Panc1 (cell line): ENCODE results near the gene WNK3. TPM values are rescaled to one million over a fixed set of nuclear protein-coding genes. Genes with fewer than 3 reads are reported as not detected.

Experiments
- ATAC-seq: fragments of 200-7000 bp; cut with Tn5 transposase; 2 replicates; pipeline ENCODE4 v1.9.1; 2020; ENCODE audit warnings: mild to moderate bottlenecking, moderate library complexity
- BruUV-seq: library from RNA; stranded (reverse); fragments of 400-500 nt; replicated peaks from 2 replicates; lab custom pipeline; 2021; lab: Mats Ljungman, UMichigan
- CTCF ChIA-PET: fragments of 300-600 bp; sonication (Branson Sonifier 250); formaldehyde crosslinking; loops from one replicate; lab custom pipeline; 2022; ENCODE audit warnings: antibody characterized with exemption; lab: Charles Lee
- POLR2A ChIA-PET: fragments of 300-600 bp; sonication (Branson Sonifier 250); formaldehyde crosslinking; loops from one replicate; lab custom pipeline; 2022; ENCODE audit warnings: antibody characterized with exemption; lab: Charles Lee
- DNase-seq: peaks from one replicate; pipeline ENCODE4 v3.0.0-alpha.2; 2010; ENCODE audit warnings: low read depth, low spot score
- H3K27ac ChIP-seq: 2 replicates; pipeline ENCODE4 v1.5.1; 2011; ENCODE audit warnings: mild to moderate bottlenecking, low read length, inconsistent platforms
- H3K27me3 ChIP-seq: fragments of 200-500 bp; sonication (Bioruptor generic); 2 replicates; pipeline ENCODE4 v1.6.0; 2014; ENCODE audit warnings: low read length, inconsistent platforms; ENCODE audit not compliant: control insufficient read depth, insufficient read depth
- H3K36me3 ChIP-seq: fragments of 200-500 bp; sonication (Bioruptor generic); 2 replicates; pipeline ENCODE4 v1.5.1; 2014; ENCODE audit warnings: inconsistent platforms, mild to moderate bottlenecking, low read length, moderate library complexity; ENCODE audit not compliant: control insufficient read depth, insufficient read depth
- H3K4me1 ChIP-seq: 2 replicates; pipeline ENCODE4 v1.5.1; 2011; ENCODE audit warnings: inconsistent platforms, mild to moderate bottlenecking, low read length, moderate library complexity; ENCODE audit not compliant: control insufficient read depth, insufficient read depth
- H3K4me3 ChIP-seq, 2 experiments: 2 replicates each; pipeline ENCODE4 v1.5.1; 2011 to 2012; ENCODE audit warnings: low read depth in 2 of 2, low read length in 2 of 2, mild to moderate bottlenecking in 2 of 2, inconsistent platforms in 1 of 2, moderate library complexity in 1 of 2
- H3K9me3 ChIP-seq: fragments of 200-500 bp; sonication (Bioruptor generic); 2 replicates; pipeline ENCODE4 v1.5.1; 2014; ENCODE audit warnings: low read depth, mild to moderate bottlenecking, inconsistent platforms, low read length, moderate library complexity; ENCODE audit not compliant: control insufficient read depth, insufficient read depth
- CTCF ChIP-seq: fragments of 450-650 bp; IDR thresholded peaks from 2 replicates; pipeline ENCODE4 v1.5.1; 2017; ENCODE audit warnings: mild to moderate bottlenecking
- POLR2AphosphoS5 ChIP-seq: IDR thresholded peaks from 2 replicates; pipeline ENCODE4 v1.6.1; 2012; ENCODE audit warnings: mild to moderate bottlenecking, low read depth, low read length, moderate library complexity
- REST ChIP-seq, 2 experiments: IDR thresholded peaks; 2 replicates each; pipeline ENCODE4 v1.6.1; 2011 to 2012; ENCODE audit warnings: low read depth in 2 of 2, control low read depth in 1 of 2, low read length in 1 of 2, mild to moderate bottlenecking in 1 of 2, moderate library complexity in 1 of 2; ENCODE audit not compliant: insufficient read depth in 1 of 2
- SIN3A ChIP-seq: IDR thresholded peaks from 2 replicates; pipeline ENCODE4 v1.6.1; 2012; ENCODE audit warnings: low read depth, mild to moderate bottlenecking, low read length, moderate library complexity, borderline replicate concordance; ENCODE audit not compliant: insufficient read depth
- TCF7L2 ChIP-seq: IDR thresholded peaks from 2 replicates; pipeline ENCODE4 v1.6.1; 2011; ENCODE audit warnings: mild to moderate bottlenecking, low read depth, low read length, inconsistent platforms
- in situ Hi-C: cut with HindIII; loops from 2 replicates; pipeline ENCODE4 v1.10.0; 2016; ENCODE audit warnings: low sequenced_read_pairs, low pct_unique_long_range_greater_than_20kb
- intact Hi-C: fragments of 100-400 bp; cut with micrococcal nuclease; formaldehyde crosslinking; loops from one replicate; pipeline ENCODE4 v1.10.0; 2022; ENCODE audit not compliant: unreplicated experiment
- total RNA-seq: library from RNA; stranded (reverse); gene quantifications from one replicate; pipeline ENCODE4 v1.2.1, GENCODE V29; 2021; ENCODE audit not compliant: unreplicated experiment

The WNK3 gene
- total RNA-seq, 1 experiment from 2014 or later: not detected

- TF ChIP-seq REST (IDR thresholded peaks at IDR 0.05; ENCODE audit: insufficient read depth in 1 of 2, low read depth in 2 of 2, low read length in 1 of 2) (no peak), POLR2AphosphoS5 (no peak), TCF7L2 (no peak), CTCF (no peak)
- no peaks in the 10 kb centered on the region; the same call in 1 of the 2 replicates for H3K36me3 ChIP-seq
- no TSS peak for BruUV-seq
- intact Hi-C loops (no loop called here), in situ Hi-C loops (no loop called here)
- ChIA-PET CTCF (no interaction called here), POLR2A (no interaction called here)
- H3K4me1 ChIP-seq: no peaks in the 10 kb centered on the region
- no peaks in the 10 kb centered on the region for H3K27me3 ChIP-seq
- H3K4me3 ChIP-seq: no peak overlapping the region
- ATAC-seq (no peak), DNase-seq (no peak)
- H3K27ac ChIP-seq: no peak overlapping the region
- H3K9me3 ChIP-seq: no peaks in the 10 kb centered on the region
Observed at GRCh38 chrX:54166915-54167314, 190.9 kb downstream of the WNK3 start.

- BruUV-seq: no TSS peak
- no peaks in the 10 kb centered on the region for H3K4me1 ChIP-seq
- ATAC-seq: no peak
- no peak for DNase-seq
- no peaks in the 10 kb centered on the region for H3K27me3 ChIP-seq
- TF ChIP-seq POLR2AphosphoS5 (no peak), REST (IDR thresholded peaks at IDR 0.05; ENCODE audit: insufficient read depth in 1 of 2, low read depth in 2 of 2, low read length in 1 of 2) (no peak), TCF7L2 (no peak), CTCF (no peak), SIN3A (no peak)
- POLR2A ChIA-PET: no interaction called here
- H3K36me3 ChIP-seq: no peaks in the 10 kb centered on the region
- in situ Hi-C loops: no loop called here
- intact Hi-C loops: no loop called here
- CTCF ChIA-PET: no interaction called here
- H3K4me3 ChIP-seq: no peak overlapping the region
- H3K9me3 ChIP-seq: no peaks in the 10 kb centered on the region
- H3K27ac ChIP-seq: no peak overlapping the region
Observed at GRCh38 chrX:54157561-54157960, 200.3 kb downstream of the WNK3 start.

Other genes starting within 250 kb of the WNK3 start
- 12.1 TPM for gene FAM120C, start 174.8 kb downstream of the WNK3 start, total RNA-seq
- 37.9 TPM for gene TSR2, start 82.4 kb upstream of the WNK3 start, total RNA-seq
- 14.1 TPM for gene FGD1, start 138.2 kb upstream of the WNK3 start, total RNA-seq
- gene GNL3L, start 172.2 kb upstream of the WNK3 start, total RNA-seq: 62.5 TPM